Kidney capillary endothelial cell (primary cell): ENCODE results near the gene SCNN1B.

Source experiments
- DNase-seq: peaks from one replicate; pipeline ENCODE4 v3.0.0-alpha.2; 2018; ENCODE audit warnings: low spot score

Gene SCNN1B

DNA sequence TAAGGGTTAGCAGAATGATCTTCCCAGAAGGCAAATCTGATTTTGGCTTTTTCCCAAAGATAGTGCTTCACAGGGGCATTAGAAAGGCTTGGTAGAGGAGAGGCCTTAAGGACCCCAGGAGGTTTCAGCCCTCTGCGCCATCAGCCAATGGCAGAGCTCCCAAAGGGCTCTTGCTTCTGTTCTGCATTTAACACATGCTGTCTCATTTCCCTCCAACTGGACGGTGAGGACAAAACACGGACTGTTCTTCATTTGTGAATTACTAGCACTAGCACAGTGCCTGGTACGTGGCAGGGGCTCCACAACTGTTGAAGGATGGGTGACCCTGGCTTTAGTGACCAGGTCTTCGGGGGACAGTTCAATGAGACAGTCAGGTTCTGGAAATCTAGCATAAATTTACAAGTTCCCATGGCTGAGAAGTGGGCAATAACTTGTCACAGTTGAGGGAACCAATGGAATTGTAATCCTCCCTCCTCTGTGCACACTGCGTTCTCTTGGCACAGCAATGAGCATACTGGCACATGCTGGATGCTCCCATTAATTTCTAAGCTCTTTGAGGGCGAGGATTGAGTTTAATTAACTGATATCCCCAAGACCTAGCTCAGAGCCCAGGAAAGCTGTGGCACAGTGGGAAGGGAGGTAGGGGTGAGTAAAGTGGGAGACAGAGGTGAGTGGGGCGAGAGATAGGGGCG lies 105.5 kb downstream of the SCNN1B start:
- no peak for DNase-seq

DNA sequence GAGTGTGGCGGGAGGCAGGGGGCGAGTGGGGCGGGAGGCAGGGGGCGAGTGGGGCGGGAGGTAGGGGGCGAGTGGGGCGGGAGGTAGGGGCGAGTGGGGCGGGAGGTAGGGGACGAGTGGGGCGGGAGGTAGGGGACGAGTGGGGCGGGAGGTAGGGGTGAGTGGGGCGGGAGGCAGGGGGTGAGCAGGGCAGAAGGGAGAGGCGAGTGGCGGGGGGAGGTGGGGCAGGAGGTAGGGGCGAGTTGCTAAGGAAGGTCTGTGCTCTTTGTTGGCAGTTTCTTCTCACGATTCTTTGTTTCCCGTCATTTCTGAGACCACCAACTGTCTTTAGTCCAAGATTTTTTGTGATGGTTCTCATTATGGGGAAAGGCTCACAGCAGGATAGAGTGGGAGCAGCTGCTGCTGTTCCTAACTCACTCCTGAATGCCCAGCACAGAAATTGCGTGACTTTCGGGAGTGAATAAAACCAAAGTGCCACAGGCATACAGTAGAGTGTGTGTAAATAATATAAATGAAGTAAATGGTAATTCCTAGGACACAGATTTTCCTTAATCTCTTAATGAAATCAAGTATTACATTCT lies 106.2 kb downstream of the SCNN1B start:
- DNase-seq, result no peak

DNA sequence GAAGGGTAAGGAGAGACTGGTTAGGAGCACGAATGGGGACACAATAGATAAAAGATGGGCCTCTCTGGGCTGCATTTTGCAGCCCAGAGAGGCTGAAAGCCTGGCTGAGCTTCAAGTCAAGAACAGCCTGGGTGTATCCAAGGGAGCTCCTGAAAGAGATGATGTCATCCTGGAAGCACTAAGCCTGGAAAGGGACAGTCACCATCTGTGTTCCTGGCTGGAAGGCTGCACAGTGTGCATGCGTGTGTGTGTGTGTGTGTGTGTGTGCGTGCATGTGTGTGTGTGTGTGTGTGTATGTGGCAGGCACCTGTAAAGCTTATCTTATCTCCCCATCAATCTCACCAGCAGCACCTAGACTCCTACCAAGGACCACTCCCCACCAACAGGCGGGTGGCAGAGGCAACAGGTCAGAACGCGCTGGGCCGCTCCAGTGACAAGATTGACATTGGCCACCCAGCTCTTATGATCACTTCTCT lies 106.8 kb downstream of the SCNN1B start:
- peak; percentile 52 for DNase-seq

DNA sequence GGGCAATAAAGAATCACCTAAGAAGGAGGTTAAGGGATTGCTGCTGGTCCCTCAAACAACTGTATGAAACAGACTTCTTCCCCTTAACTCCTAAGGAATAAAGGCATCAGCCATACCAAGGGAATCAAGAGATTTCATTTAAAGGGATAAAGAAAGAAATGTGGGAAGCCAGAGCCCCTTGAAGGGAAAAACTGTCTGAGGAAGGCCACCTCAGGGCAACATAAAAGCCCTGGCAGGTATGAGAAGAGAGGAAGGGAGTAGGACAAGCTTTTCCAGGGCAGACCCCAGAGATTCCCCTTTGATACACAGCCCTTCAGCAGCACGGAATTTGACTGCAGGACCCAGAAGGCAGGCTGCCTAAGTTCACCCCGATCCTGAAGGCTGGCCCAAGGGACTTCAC lies 107.4 kb downstream of the SCNN1B start:
- no peak for DNase-seq

DNA sequence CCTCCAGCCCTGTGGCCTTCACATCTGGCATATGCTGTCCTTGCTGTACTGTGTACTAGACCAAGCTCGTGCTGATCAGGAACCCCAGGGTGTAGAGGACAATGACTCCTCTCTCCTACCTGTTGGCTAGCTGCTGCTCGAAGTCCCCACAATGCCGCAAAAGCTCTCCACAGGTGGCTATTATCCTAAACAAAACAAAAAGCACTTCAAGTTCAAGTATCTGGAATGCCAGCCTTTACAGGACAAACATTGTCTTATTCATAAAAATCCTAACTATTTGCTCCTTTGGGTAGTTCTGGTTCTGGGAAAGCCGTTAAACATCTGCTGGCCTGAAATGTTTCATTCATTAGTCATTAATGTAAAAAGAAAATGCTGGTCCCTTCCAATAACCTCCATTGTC lies 108.1 kb downstream of the SCNN1B start:
- no peak for DNase-seq

DNA sequence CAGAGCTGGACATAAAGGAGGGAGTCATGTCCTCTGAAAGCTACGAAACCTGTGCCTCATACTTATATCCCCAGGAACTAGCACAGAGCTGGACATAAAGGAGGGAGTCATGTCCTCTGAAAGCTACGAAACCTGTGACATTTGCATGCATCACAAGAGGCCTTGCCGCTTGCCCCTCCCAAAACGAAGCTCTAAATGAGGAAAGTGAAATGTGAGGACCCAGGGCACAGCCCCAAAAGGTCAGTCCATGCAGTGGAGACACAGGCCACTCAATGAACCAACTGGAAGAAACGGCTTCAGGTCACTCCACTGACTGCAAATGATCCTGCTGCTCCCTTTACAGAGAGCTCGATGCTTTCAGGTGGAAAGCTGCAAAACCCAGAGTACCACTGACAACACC lies 112.6 kb downstream of the SCNN1B start:
- no peak for DNase-seq

DNA sequence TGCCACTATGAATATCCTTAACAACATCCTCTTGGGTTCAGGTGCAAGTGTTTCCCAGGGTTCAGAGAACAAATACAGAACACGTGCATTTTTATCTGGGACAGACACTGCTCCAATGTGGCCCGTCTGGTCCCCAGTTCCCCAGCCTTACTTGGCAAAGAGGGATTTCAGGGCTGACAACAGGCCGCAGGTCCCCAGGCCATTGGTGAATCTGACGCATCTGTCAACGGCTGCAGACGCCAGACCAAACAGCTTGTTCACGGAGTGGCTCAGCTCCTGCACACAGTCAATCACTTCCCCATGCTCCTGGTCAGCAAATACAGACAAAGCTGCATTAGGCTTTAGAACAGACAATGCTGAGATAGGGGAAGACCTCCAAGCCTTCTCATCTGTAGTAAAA lies 114.7 kb downstream of the SCNN1B start:
- DNase-seq, result no peak

DNA sequence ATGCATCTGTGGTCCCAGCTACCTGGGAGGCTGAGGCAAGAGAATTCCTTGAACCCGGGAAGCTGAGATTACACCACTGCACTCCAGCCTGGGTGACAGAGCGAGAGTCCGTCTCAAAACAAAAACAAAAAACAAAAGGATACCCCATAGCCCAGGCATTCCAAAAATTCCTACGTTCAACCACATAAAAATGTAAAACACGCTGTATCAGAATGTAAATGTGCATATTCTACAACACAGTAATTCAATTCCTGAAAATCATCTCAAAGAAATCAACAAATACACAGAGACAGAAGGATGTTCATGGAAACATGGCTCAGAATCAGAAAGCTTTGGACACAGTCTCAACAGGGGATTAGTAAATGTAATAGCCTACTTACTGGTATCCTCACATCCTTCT lies 117.9 kb downstream of the SCNN1B start:
- no peak for DNase-seq

DNA sequence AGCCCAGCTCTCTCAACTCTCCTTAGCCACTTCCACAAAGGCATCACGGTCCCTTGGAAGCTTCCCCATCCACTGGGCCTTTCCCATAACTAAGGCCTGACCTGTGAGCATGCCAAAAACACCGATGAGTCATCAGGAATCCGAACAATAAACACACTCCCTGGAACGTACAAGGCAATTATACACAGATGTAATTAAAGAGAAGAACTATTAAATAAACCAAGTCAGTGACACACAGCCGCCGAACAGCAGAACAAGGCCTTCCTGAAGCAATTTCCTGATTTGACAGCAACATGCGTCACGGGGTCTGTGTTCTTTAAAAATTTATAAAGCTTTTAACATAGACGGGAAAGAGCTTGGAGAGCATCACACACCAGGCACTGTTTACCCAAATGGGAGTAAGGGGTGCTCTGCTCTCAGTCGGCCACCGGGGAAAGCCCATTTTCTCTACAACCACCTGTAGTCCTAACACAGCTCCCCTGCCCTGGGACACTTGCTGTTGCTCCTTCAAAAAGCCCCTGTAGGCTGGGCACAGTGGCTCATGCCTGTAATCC lies 121.5 kb downstream of the SCNN1B start:
- peak; percentile 92 for DNase-seq

DNA sequence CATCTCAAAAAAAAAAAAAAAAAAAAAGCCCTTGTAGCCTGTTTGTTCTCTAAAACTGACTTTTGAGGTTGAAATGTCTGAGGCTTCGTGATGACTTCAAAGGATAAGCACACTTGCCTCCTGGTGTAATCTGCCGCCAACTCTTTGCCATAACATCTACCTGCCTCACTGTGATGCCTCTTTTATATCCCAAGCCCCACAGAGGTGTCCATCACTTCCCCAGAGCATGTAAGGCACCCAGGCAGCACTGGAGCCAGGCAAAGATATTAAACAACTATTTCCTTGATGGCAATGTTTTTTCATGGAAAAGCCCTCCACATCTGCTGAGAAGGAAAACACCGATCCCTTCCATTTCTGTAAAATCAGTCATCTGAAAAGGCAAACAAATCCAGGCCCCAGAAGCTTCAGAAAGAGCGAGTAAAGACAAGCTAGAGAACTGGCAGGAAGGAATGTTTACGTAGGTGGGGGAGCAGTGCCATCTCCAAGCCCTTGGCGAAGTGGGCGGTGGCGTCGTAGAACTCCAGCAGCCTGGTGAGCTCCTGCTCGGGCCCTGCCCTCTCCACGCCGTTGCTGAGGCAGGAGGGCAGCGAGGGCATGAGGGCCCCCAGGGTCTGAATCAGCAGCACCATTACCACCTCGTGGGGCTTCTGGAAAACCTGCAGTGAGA lies 122.3 kb downstream of the SCNN1B start:
- no peak for DNase-seq

DNA sequence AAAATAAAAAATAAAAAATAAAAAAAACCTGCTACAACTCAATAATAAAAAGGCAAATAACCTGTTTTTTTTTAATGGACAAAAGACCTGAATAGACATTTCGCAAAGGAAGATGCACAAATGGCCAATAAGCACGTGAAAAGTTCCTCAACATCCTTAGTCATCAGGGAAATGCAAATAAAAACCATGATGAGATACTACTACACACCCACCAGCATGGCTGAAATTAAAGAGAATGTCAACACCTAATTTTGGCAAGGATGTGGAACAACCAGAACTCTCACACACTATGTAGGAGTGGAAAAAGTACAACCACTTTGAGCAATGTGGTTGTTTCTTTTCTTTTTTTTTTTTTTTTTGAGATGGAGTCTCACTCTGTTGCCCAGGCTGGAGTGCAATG lies 126.2 kb downstream of the SCNN1B start:
- DNase-seq, result no peak
